Measurements from ENCODE around the gene ZNF773. TPM values are rescaled to one million over a fixed set of nuclear protein-coding genes. Genes with fewer than 3 reads are reported as not detected.
"Not testable (repeated sequence)": the region's sequence is repeated elsewhere in the genome, so short reads cannot be mapped to it uniquely, and the experiment has no call there.

The ZNF773 gene
- total RNA-seq (ENCODE audit: low replicate concordance) = 9.6 and 9.8 TPM in 2 replicates
- long read RNA-seq, transcript ZNF773-201 (4 exons, 2,206 nt) = minor isoform, 15 of 55 reads
- long read RNA-seq, transcript ZNF773-204 (4 exons, 2,019 nt) = major isoform, 30 of 55 reads
- long read RNA-seq, partial matches to known transcripts = 0 of 55 reads
- long read RNA-seq, other reads (novel, unspliced or antisense) = 10 of 55 reads

- DNase-seq (ENCODE audit: extremely low spot score, unreplicated experiment) = peak; percentile 95
- H3K27me3 Mint-ChIP-seq = not testable (repeated sequence)
- Mint-ChIP-seq H3K4me3 (peak within 1 kb of the TSS; percentile 88), H3K27ac (peak within 1 kb of the TSS; percentile 77), H3K36me3 (peaks cover 47% of the 10 kb centered on the region), H3K4me1 (ENCODE audit: unreplicated experiment) (peaks cover 16% of the 10 kb centered on the region), H3K9me3 (peaks cover 30% of the 10 kb centered on the region)
Observed at GRCh38 chr19:57499680-57500395, at the start of gene ZNF773. Gene ZNF773, plus strand, starts transcription at chr19:57499938. Its CDS starts 143 bp downstream, at chr19:57500081.

DNA sequence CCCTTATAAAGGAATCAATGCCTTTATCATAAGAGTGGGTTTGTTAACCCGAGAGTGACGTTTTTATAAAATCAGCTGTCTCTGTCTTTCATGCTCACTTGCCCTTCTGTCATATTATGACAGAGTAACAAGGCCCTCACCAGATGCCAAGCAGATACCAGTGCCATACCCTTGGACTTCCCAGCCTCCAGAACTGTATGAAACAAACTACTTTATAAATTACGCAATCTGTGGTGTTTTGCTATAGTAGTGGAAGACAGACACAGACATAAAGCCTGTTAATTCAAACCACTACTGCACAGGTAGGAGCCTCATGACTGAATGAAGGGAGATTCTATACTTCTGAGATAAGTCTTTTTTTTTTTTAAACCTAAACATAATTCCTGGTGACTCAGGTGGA, 47.4 kb upstream of the ZNF773 start:
- H3K4me1 Mint-ChIP-seq (ENCODE audit: unreplicated experiment) = no peaks in the 10 kb centered on the region
- H3K4me3 Mint-ChIP-seq = no peak overlapping the region
- DNase-seq (ENCODE audit: extremely low spot score, unreplicated experiment) = no peak
- H3K27ac Mint-ChIP-seq = no peak overlapping the region
- H3K27me3 Mint-ChIP-seq = no peaks in the 10 kb centered on the region
- H3K9me3 Mint-ChIP-seq = peaks cover 4% of the 10 kb centered on the region
- peaks cover 28% of the 10 kb centered on the region for H3K36me3 Mint-ChIP-seq
- TF ChIP-seq CTCF (conservative IDR thresholded peaks at IDR 0.05) = no peak

DNA sequence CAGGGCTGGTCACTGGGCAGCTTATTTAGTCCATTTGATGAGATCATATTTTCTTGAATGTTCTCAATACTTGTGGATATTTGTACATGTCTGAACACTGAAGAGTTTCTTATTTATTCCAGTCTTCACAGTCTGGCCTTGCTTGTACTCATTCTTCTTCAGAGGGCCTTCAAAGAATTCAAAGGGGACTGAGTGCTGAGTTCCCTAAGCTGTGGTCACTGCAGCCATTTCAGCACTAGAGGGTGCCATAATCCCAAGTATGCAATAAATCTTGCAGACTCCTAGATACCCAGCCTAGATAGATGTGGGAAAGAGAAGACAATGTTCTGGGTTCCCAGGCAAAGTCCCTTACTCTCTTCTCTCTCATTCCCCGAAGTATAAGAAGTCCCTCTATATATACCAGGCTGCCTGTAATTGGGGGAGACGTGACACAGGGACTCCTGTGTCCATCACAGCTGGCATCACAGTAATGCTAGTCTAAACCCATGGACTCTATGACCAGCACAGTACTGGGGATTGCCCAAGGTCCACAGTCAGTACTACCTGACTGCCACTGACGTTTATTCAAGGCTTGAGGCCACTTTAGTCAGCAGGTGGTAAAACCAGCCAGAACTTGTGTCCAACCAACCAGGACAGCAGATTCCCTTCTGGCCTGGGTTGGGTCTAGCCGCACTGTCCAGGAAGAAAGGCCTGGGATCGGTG, 33.9 kb upstream of the ZNF773 start:
- no peak for DNase-seq (ENCODE audit: extremely low spot score, unreplicated experiment)
- Mint-ChIP-seq H3K27me3 (no peaks in the 10 kb centered on the region), H3K9me3 (peaks cover 16% of the 10 kb centered on the region), H3K4me3 (no peak overlapping the region), H3K27ac (no peak overlapping the region), H3K4me1 (ENCODE audit: unreplicated experiment) (no peaks in the 10 kb centered on the region), H3K36me3 (peaks cover 27% of the 10 kb centered on the region)
- TF ChIP-seq CTCF (conservative IDR thresholded peaks at IDR 0.05) = peak; percentile 61

DNA sequence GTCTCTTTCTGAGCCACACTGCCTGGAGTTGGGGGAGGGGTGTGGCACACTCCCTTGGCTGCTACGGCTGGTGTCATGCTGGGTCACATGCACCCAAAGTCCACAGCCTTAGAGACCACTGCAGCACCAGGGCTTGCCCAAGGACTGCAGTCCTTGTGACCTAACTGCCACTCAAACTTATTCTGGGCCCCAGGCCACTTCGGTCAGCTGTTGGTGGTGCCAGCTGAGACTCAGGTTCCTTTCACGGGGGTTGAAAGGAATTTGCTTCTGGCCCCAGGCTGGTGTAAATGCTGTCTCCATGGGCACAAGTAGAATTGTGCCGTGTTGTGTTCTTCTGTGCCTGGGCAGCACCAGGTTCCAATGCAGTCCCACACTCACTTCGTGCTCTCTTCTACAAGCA, 33.2 kb upstream of the ZNF773 start:
- no peak for DNase-seq (ENCODE audit: extremely low spot score, unreplicated experiment)
- Mint-ChIP-seq H3K4me3 (no peak overlapping the region), H3K27me3 (no peaks in the 10 kb centered on the region), H3K9me3 (peaks cover 21% of the 10 kb centered on the region), H3K27ac (no peak overlapping the region), H3K4me1 (ENCODE audit: unreplicated experiment) (no peaks in the 10 kb centered on the region), H3K36me3 (peaks cover 31% of the 10 kb centered on the region)
- TF ChIP-seq CTCF (conservative IDR thresholded peaks at IDR 0.05) = no peak

DNA sequence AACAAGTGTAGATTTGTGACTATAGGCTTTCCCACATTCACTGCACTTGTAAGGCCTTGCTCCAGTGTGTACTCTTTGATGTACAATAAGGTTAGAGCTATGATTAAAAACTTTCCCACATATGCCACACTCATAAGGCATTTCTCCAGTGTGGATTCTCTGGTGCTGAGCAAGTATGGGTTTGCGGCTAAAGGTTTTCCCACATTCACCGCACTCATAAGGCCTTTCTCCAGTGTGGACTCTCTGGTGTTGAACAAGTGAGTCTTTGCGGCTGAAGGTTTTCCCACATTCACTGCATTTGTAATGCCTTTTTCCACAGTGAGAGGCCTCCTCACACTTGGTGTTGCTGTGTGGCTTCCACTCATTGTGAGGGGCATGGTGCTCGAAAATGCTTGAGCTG, 26.1 kb upstream of the ZNF773 start:
- no peak overlapping the region for H3K4me3 Mint-ChIP-seq
- no peak overlapping the region for H3K27ac Mint-ChIP-seq
- TF ChIP-seq CTCF (conservative IDR thresholded peaks at IDR 0.05) = no peak
- no peaks in the 10 kb centered on the region for H3K27me3 Mint-ChIP-seq
- no peak for DNase-seq (ENCODE audit: extremely low spot score, unreplicated experiment)
- H3K4me1 Mint-ChIP-seq (ENCODE audit: unreplicated experiment) = peaks cover 6% of the 10 kb centered on the region
- H3K36me3 Mint-ChIP-seq = peaks cover 78% of the 10 kb centered on the region
- H3K9me3 Mint-ChIP-seq = peaks cover 46% of the 10 kb centered on the region
